ENCODE data around the gene PRSS1.
"Not testable (repeated sequence)": the region's sequence is repeated elsewhere in the genome, so short reads cannot be mapped to it uniquely, and the experiment has no call there.

Gene PRSS1

GRCh38 chr7:142750321-142750938, 1.2 kb downstream of the PRSS1 start:
- DNase-seq: no peak

- not testable (repeated sequence) for DNase-seq
These were observed 2.4 kb downstream of the PRSS1 start for GRCh38 chr7:142751526-142752175.

GRCh38 chr7:142752376-142753225, 3.3 kb downstream of the PRSS1 start:
- DNase-seq: no peak

GRCh38 chr7:142753366-142753765, 4.1 kb downstream of the PRSS1 start:
- no peak for DNase-seq

GRCh38 chr7:142753925-142754491, 4.7 kb downstream of the PRSS1 start:
- DNase-seq: not testable (repeated sequence)

GRCh38 chr7:142754681-142755575, 5.7 kb downstream of the PRSS1 start:
- DNase-seq: no peak

GRCh38 chr7:142758312-142758711, 9.0 kb downstream of the PRSS1 start:
- DNase-seq: not testable (repeated sequence)

GRCh38 chr7:142759433-142759832, 10.2 kb downstream of the PRSS1 start:
- DNase-seq: no peak

GRCh38 chr7:142760071-142760642, 10.9 kb downstream of the PRSS1 start:
- no peak for DNase-seq

- not testable (repeated sequence) for DNase-seq
These were observed 12.3 kb downstream of the PRSS1 start for GRCh38 chr7:142761606-142762005.

GRCh38 chr7:142762104-142762503, 12.8 kb downstream of the PRSS1 start:
- DNase-seq: no peak

GRCh38 chr7:142767451-142767850, 18.2 kb downstream of the PRSS1 start:
- no peak for DNase-seq

GRCh38 chr7:142767861-142768260, 18.6 kb downstream of the PRSS1 start:
- DNase-seq: no peak

GRCh38 chr7:142768885-142769284, 19.6 kb downstream of the PRSS1 start:
- not testable (repeated sequence) for DNase-seq

GRCh38 chr7:142770661-142771352, 21.5 kb downstream of the PRSS1 start, which contains the start of gene PRSS2:
Gene PRSS2 (plus strand): TSS chr7:142770970. CDS start chr7:142770983, 13 bp downstream.
- no peak for DNase-seq

- peak; percentile 93 for DNase-seq
These were observed 22.1 kb downstream of the PRSS1 start for GRCh38 chr7:142771353-142771723.

- DNase-seq: no peak
These were observed 22.8 kb downstream of the PRSS1 start for GRCh38 chr7:142772051-142772450.

- no peak for DNase-seq
These were observed 23.4 kb downstream of the PRSS1 start for GRCh38 chr7:142772673-142773072.

GRCh38 chr7:142773230-142773629, 24.0 kb downstream of the PRSS1 start:
- DNase-seq: no peak

GRCh38 chr7:142773937-142774744, 24.9 kb downstream of the PRSS1 start:
- DNase-seq: no peak

Data from NCI-H1105 (cell line).